GM23338 (cell line): ENCODE data around the gene PICALM. TPM values are rescaled to one million over a fixed set of nuclear protein-coding genes. Genes with fewer than 3 reads are reported as not detected.

Experiments
- ATAC-seq: fragments of 200-7000 bp; cut with Tn5 transposase; 3 replicates; pipeline ENCODE4 v1.9.1; 2020
- DNase-seq: peaks from one replicate; pipeline ENCODE4 v3.0.0-alpha.2; 2015; ENCODE audit warnings: low spot score
- H2AFZ ChIP-seq: fragments of 200-600 bp; sonication (generic); 2 replicates; pipeline ENCODE4 v1.8.0; 2016; ENCODE audit warnings: antibody characterized with exemption, mild to moderate bottlenecking, moderate library complexity
- H3F3A ChIP-seq: fragments of 200-600 bp; sonication (generic); replicated peaks from 2 replicates; pipeline ENCODE4 v1.8.0; 2017; ENCODE audit warnings: antibody characterized with exemption, mixed run types, low read depth
- H3K27ac ChIP-seq: fragments of 200-600 bp; sonication (generic); 2 replicates; pipeline ENCODE4 v1.6.1; 2016; ENCODE audit warnings: low read depth
- H3K27me3 ChIP-seq: fragments of 200-600 bp; sonication (generic); 2 replicates; pipeline ENCODE4 v1.8.0; 2016; ENCODE audit warnings: mild to moderate bottlenecking, mixed run types, moderate library complexity; ENCODE audit not compliant: insufficient read depth
- H3K36me3 ChIP-seq: fragments of 200-600 bp; sonication (generic); 2 replicates; pipeline ENCODE4 v1.8.0; 2016; ENCODE audit warnings: mild to moderate bottlenecking; ENCODE audit not compliant: insufficient read depth
- H3K4me1 ChIP-seq: fragments of 200-600 bp; sonication (generic); 2 replicates; pipeline ENCODE4 v1.8.0; 2016; ENCODE audit warnings: mild to moderate bottlenecking, moderate library complexity; ENCODE audit not compliant: insufficient read depth
- H3K4me2 ChIP-seq: fragments of 200-600 bp; sonication (generic); 2 replicates; pipeline ENCODE4 v1.7.1; 2017; ENCODE audit warnings: mixed run types
- H3K4me3 ChIP-seq: fragments of 200-600 bp; sonication (generic); 2 replicates; pipeline ENCODE4 v1.6.1; 2016; ENCODE audit warnings: mixed run types
- H3K79me2 ChIP-seq: fragments of 200-600 bp; sonication (generic); replicated peaks from 2 replicates; pipeline ENCODE4 v1.8.0; 2017; ENCODE audit warnings: mild to moderate bottlenecking; ENCODE audit not compliant: insufficient read depth
- H3K9me2 ChIP-seq: fragments of 200-600 bp; sonication (generic); 2 replicates; pipeline ENCODE4 v1.8.0; 2017; ENCODE audit not compliant: insufficient read depth
- H4K20me1 ChIP-seq: fragments of 200-600 bp; sonication (generic); replicated peaks from 2 replicates; pipeline ENCODE4 v1.8.0; 2017; ENCODE audit warnings: mild to moderate bottlenecking; ENCODE audit not compliant: insufficient read depth
- H3K27ac Mint-ChIP-seq: 2 replicates; pipeline ENCODE4 v1.8.0; 2020; ENCODE audit warnings: inconsistent platforms, mild to moderate bottlenecking, moderate library complexity, mixed read lengths
- H3K27me3 Mint-ChIP-seq: 3 replicates; pipeline ENCODE4 v1.8.0; 2022; ENCODE audit warnings: low read depth, mild to moderate bottlenecking, moderate library complexity, mixed read lengths, inconsistent platforms; ENCODE audit not compliant: insufficient read depth, poor library complexity
- H3K36me3 Mint-ChIP-seq: 3 replicates; pipeline ENCODE4 v1.8.0; 2021; ENCODE audit warnings: low read depth, mild to moderate bottlenecking, inconsistent platforms, moderate library complexity, mixed read lengths
- H3K4me1 Mint-ChIP-seq: 3 replicates; pipeline ENCODE4 v1.8.0; 2020; ENCODE audit warnings: mild to moderate bottlenecking, inconsistent platforms, mixed read lengths
- H3K4me3 Mint-ChIP-seq: 3 replicates; pipeline ENCODE4 v1.8.0; 2021; ENCODE audit warnings: moderate library complexity, mild to moderate bottlenecking, inconsistent platforms, mixed read lengths
- H3K9me3 Mint-ChIP-seq: 3 replicates; pipeline ENCODE4 v1.8.0; 2020; ENCODE audit warnings: moderate library complexity, mild to moderate bottlenecking, inconsistent platforms, mixed read lengths
- JUNB ChIP-seq: IDR thresholded peaks from one replicate; pipeline ENCODE4 v1.6.1; 2016; ENCODE audit warnings: antibody characterized with exemption; ENCODE audit not compliant: unreplicated experiment
- STAT1 ChIP-seq: IDR thresholded peaks from one replicate; pipeline ENCODE4 v1.6.1; 2016; ENCODE audit warnings: antibody characterized with exemption; ENCODE audit not compliant: unreplicated experiment
- ZNF114 ChIP-seq: fragments of 250-450 bp; sonication (Bioruptor Pico); IDR thresholded peaks from 2 replicates; pipeline ENCODE4 v1.5.0; 2020; ENCODE audit warnings: mild to moderate bottlenecking, moderate library complexity
- polyA plus RNA-seq: library from polyadenylated mRNA; unstranded; fragments of >200 nt; fragmentation: Nextera tagmentation; extraction: Ambion mirVana; gene quantifications from 2 replicates; pipeline ENCODE4 v1.2.1, GENCODE V29; 2016
- total RNA-seq: library from RNA; depleted of rRNA; stranded (reverse); fragments of >200 nt; shearing (Covaris generic); gene quantifications from 2 replicates; pipeline ENCODE4 v1.2.3, GENCODE V29; 2014
- TF ChIP-seq, protein P1 (sequence below), 2 experiments: fragments of 200-600 bp in 1 of 2; sonication (generic) in 1 of 2; conservative IDR thresholded peaks; 2 replicates each; pipeline versions ENCODE4 v1.5.1 to v1.6.1; 2016 to 2017; ENCODE audit warnings: antibody characterized with exemption in 2 of 2, low read depth in 2 of 2, mild to moderate bottlenecking in 2 of 2, moderate library complexity in 1 of 2
- TF ChIP-seq, protein P2 (sequence below): IDR thresholded peaks from 2 replicates; pipeline ENCODE4 v1.6.1; 2016; ENCODE audit warnings: antibody characterized with exemption
- TF ChIP-seq, protein P3 (sequence below): IDR thresholded peaks from one replicate; pipeline ENCODE4 v1.6.1; 2018; ENCODE audit warnings: antibody characterized with exemption; ENCODE audit not compliant: unreplicated experiment

PICALM gene
- total and polyA plus RNA-seq, 2 experiments from 2014 or later: 27.9 to 134 TPM

DNA sequence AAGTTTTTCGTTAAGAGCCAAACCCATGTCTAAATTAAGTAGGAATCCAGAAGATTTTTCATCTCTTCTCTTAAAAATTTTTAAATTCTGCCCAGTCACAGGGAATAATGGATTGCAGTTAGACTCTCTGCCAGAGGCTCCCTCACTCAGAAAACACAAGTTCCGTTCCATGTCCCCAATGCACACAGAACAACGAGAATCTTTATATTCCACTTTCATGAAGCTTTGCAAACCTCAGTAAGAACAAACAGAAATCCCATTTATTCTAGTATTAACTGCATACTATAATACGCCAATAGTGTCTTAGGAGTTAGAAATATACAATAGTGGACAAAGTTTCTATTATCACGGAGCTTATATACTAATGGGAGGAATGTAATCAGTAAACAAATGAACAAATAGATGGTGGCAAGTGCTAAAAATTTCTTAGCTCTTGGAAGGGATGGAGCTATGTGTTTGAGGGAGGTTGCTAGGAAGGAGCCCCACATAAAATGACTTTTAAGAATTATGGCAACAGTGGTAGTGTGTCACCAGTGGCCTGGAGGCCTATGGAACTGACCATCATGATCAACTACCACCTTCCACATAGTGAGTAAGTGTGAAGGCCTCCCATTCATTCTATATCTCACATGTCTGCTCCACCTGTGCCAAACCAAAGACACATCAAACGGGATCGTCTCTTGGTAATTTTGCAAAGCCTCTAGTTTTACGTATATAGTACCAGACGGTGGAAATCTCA is 24.9 kb downstream of the PICALM start:
- H3F3A ChIP-seq: no peaks in the 10 kb centered on the region
- H3K4me3 ChIP-seq: no peak overlapping the region
- Mint-ChIP-seq H3K4me3 (no peak overlapping the region), H3K4me1 (peaks cover 31% of the 10 kb centered on the region; the same call in 2 of the 3 replicates), H3K27ac (0 out of 2 replicates have a peak overlapping the region, but pooled peaks have one; percentile 7), H3K36me3 (no peaks in the 10 kb centered on the region), H3K27me3 (no peaks in the 10 kb centered on the region), H3K9me3 (no peaks in the 10 kb centered on the region)
- H3K4me2 ChIP-seq: no peak overlapping the region
- no peaks in the 10 kb centered on the region for H3K9me2 ChIP-seq
- TF ChIP-seq, protein P1, sequence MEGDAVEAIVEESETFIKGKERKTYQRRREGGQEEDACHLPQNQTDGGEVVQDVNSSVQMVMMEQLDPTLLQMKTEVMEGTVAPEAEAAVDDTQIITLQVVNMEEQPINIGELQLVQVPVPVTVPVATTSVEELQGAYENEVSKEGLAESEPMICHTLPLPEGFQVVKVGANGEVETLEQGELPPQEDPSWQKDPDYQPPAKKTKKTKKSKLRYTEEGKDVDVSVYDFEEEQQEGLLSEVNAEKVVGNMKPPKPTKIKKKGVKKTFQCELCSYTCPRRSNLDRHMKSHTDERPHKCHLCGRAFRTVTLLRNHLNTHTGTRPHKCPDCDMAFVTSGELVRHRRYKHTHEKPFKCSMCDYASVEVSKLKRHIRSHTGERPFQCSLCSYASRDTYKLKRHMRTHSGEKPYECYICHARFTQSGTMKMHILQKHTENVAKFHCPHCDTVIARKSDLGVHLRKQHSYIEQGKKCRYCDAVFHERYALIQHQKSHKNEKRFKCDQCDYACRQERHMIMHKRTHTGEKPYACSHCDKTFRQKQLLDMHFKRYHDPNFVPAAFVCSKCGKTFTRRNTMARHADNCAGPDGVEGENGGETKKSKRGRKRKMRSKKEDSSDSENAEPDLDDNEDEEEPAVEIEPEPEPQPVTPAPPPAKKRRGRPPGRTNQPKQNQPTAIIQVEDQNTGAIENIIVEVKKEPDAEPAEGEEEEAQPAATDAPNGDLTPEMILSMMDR (conservative IDR thresholded peaks at IDR 0.05; ENCODE audit: low read depth in 2 of 2): no peak
- TF ChIP-seq JUNB: no peak
- H2AFZ ChIP-seq: no peak overlapping the region
- no peaks in the 10 kb centered on the region for H3K36me3 ChIP-seq
- H3K4me1 ChIP-seq: peaks cover 12% of the 10 kb centered on the region
- H3K27me3 ChIP-seq: no peaks in the 10 kb centered on the region
- no peak for DNase-seq
- H3K27ac ChIP-seq: peak overlapping the region; percentile 21
- H4K20me1 ChIP-seq: peaks cover 50% of the 10 kb centered on the region
- no peak for ATAC-seq
- H3K79me2 ChIP-seq: peaks cover 97% of the 10 kb centered on the region

DNA sequence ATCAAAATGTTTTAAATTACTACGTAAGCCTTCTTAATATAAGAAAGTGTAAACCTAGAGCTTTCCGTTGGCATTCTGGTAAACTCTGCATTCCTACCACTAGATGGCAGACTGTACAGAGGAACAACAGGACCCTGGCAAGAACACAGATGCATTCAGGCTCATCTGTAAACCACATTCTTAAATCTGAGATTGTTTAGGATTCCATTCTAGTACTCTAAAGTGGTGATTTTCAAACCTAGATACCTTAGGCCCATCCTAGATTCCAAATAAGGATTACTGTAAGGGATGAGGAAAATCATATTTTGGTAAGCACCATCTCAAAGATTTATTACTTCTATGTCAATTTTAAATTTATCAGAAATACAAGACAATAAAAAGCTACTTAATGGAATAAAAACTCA is 26.9 kb downstream of the PICALM start:
- H3K4me2 ChIP-seq: no peak overlapping the region
- peak; percentile 95 for DNase-seq
- Mint-ChIP-seq H3K9me3 (no peaks in the 10 kb centered on the region), H3K27me3 (no peaks in the 10 kb centered on the region), H3K27ac (0 out of 2 replicates have a peak overlapping the region, but pooled peaks have one; percentile 26), H3K36me3 (no peaks in the 10 kb centered on the region), H3K4me3 (no peak overlapping the region), H3K4me1 (peaks cover 29% of the 10 kb centered on the region; the same call in 2 of the 3 replicates)
- H3K27me3 ChIP-seq: no peaks in the 10 kb centered on the region
- peak; percentile 87 for ATAC-seq
- H3K27ac ChIP-seq: no peak overlapping the region
- no peaks in the 10 kb centered on the region for H3K36me3 ChIP-seq
- no peak overlapping the region for H3K4me3 ChIP-seq
- H3F3A ChIP-seq: no peaks in the 10 kb centered on the region
- no peak overlapping the region for H2AFZ ChIP-seq
- peaks cover 12% of the 10 kb centered on the region; the same call in 1 of the 2 replicates for H3K4me1 ChIP-seq
- no peaks in the 10 kb centered on the region for H3K9me2 ChIP-seq
- TF ChIP-seq, protein P1 (conservative IDR thresholded peaks at IDR 0.05; ENCODE audit: low read depth in 2 of 2): peak; percentile 94 to 100
- TF ChIP-seq, protein P2, sequence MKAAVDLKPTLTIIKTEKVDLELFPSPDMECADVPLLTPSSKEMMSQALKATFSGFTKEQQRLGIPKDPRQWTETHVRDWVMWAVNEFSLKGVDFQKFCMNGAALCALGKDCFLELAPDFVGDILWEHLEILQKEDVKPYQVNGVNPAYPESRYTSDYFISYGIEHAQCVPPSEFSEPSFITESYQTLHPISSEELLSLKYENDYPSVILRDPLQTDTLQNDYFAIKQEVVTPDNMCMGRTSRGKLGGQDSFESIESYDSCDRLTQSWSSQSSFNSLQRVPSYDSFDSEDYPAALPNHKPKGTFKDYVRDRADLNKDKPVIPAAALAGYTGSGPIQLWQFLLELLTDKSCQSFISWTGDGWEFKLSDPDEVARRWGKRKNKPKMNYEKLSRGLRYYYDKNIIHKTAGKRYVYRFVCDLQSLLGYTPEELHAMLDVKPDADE: no peak
- TF ChIP-seq, protein P3, sequence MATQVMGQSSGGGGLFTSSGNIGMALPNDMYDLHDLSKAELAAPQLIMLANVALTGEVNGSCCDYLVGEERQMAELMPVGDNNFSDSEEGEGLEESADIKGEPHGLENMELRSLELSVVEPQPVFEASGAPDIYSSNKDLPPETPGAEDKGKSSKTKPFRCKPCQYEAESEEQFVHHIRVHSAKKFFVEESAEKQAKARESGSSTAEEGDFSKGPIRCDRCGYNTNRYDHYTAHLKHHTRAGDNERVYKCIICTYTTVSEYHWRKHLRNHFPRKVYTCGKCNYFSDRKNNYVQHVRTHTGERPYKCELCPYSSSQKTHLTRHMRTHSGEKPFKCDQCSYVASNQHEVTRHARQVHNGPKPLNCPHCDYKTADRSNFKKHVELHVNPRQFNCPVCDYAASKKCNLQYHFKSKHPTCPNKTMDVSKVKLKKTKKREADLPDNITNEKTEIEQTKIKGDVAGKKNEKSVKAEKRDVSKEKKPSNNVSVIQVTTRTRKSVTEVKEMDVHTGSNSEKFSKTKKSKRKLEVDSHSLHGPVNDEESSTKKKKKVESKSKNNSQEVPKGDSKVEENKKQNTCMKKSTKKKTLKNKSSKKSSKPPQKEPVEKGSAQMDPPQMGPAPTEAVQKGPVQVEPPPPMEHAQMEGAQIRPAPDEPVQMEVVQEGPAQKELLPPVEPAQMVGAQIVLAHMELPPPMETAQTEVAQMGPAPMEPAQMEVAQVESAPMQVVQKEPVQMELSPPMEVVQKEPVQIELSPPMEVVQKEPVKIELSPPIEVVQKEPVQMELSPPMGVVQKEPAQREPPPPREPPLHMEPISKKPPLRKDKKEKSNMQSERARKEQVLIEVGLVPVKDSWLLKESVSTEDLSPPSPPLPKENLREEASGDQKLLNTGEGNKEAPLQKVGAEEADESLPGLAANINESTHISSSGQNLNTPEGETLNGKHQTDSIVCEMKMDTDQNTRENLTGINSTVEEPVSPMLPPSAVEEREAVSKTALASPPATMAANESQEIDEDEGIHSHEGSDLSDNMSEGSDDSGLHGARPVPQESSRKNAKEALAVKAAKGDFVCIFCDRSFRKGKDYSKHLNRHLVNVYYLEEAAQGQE: no peak
- TF ChIP-seq ZNF114 (CRISPR knock-in tag) (no peak), STAT1 (no peak)
- peaks cover 97% of the 10 kb centered on the region for H3K79me2 ChIP-seq
- H4K20me1 ChIP-seq: peaks cover 32% of the 10 kb centered on the region
